Stomach smooth muscle (tissue), 2 donors: ENCODE results near the gene MAEL.
A peak's percentile ranks its signal among the peaks of the same experiment; 100 is the strongest.

Experiments
- H3K27ac ChIP-seq: one replicate; pipeline ENCODE4 v1.7.0; 2013; ENCODE audit warnings: mild to moderate bottlenecking, low read length, inconsistent platforms
- H3K27me3 ChIP-seq, 2 donors: one replicate each; pipeline ENCODE4 v1.7.0; 2013; ENCODE audit warnings: low read length in 2 of 2; ENCODE audit not compliant: insufficient read depth in 2 of 2, control insufficient read depth in 1 of 2
- H3K36me3 ChIP-seq, 2 donors: one replicate each; pipeline ENCODE4 v1.7.0; 2013; ENCODE audit warnings: low read length in 2 of 2; ENCODE audit not compliant: control insufficient read depth in 2 of 2, insufficient read depth in 2 of 2
- H3K4me1 ChIP-seq: one replicate; pipeline ENCODE4 v1.7.0; 2013; ENCODE audit warnings: low read length; ENCODE audit not compliant: control insufficient read depth, insufficient read depth
- H3K4me3 ChIP-seq, 2 donors: one replicate each; pipeline ENCODE4 v1.7.0; 2013; ENCODE audit warnings: low read length in 2 of 2
- H3K9ac ChIP-seq, 2 donors: one replicate each; pipeline ENCODE4 v1.7.0; 2013; ENCODE audit warnings: low read length in 2 of 2, mild to moderate bottlenecking in 1 of 2
- H3K9me3 ChIP-seq, 2 donors: one replicate each; pipeline ENCODE4 v1.7.0; 2013; ENCODE audit warnings: low read length in 2 of 2; ENCODE audit not compliant: control insufficient read depth in 2 of 2
- donor health status: healthy.
- donor health status: Pancreatic carcinoma.

The MAEL gene

DNA sequence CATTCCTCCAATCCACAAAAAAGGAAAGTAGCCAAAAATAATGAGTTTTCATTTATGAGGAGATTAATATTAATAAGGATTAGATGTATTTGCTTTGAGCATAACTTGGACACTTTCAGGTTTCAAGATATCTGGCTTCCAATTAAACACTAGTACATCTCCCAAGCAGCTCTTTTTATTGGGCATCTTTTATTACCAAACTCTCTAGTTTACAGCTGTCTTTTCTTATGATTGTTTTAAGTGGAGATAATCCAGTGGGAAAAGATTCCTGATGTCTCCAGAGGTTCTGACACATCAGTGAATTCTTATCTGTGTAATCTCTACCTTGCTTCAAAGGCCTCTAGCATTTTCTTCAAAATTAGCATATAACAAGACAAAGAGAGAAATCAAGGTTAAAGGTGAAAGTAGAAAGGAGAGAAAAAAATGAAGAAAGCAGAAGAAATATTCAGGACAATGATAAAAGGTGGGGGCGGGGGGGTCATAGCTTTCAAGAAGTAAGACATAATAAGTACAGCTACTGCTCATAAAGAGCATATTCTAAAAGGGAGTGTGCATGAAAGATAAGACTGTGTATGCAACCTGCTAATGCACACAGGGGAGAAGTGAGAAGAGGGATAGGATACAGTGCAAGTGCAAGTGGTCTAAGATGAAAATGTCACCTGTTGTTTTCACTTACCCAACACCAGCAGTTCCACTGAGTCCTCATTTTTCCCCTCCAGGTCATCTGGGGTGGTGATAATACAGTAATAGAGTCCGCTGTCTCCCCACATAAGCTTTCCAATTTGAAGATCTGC, 32.8 kb upstream of the MAEL start:
- peaks cover 0 to 3% of the 10 kb centered on the region in 2 donors for H3K36me3 ChIP-seq
- no peak overlapping the region for H3K4me3 ChIP-seq
- no peaks in the 10 kb centered on the region for H3K4me1 ChIP-seq
- H3K27ac ChIP-seq = no peak overlapping the region
- H3K27me3 ChIP-seq = no peaks in the 10 kb centered on the region
- H3K9me3 ChIP-seq = no peaks in the 10 kb centered on the region
- H3K9ac ChIP-seq = no peak overlapping the region

DNA sequence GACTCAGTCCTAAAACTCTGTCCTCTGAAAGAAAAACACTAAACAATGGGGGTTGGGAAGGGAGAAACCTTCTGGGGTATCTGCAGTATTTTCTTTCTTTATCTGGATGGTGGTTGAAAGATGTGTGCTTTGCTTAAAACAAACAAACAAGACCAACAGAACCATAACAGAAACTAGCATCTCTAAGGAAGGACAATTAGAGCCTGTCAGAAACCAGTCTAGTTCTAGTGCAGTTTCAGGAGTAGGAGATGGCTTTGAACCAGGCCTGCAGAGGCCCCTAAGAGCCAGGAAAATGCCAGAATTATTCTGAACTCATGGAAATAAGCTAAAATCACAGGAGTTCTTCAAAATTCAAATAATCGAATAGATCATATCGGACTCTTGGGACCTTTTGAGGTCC, 32.2 kb upstream of the MAEL start:
- Histone ChIP-seq H3K9me3 (no peaks in the 10 kb centered on the region), H3K27me3 (no peaks in the 10 kb centered on the region), H3K4me1 (no peaks in the 10 kb centered on the region), H3K27ac (no peak overlapping the region), H3K4me3 (no peak overlapping the region), H3K9ac (no peak overlapping the region), H3K36me3 (peaks cover 0 to 3% of the 10 kb centered on the region in 2 donors)

DNA sequence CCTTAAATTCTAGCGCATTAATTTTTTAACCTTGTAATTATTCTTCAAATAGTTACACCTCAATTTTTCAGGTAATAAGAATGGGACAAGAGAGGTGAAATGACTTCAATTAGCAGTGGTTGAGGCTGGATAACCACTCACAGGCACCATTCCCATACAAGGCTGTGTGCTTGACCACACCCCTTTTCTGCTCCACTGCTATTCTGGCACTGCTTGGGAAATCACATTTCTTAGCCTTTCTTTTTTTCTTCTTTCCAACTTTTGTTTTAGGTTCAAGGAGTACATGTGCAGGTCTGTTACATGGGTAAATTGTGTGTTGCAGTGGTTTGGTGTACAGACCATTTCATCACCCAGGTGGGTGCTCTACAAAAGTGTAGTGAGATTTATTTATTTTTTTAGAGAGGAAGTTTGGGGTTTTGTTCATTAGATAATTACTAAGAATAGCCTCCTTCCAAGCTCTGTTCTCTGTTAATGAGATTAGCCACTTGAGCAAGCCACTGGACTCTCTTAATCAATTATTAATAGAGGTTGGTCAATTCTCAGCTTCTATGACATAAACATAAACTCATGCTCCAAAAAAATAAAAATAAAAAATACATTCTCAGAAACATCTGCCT, 28.1 kb upstream of the MAEL start:
- H3K27ac ChIP-seq = no peak overlapping the region
- H3K9me3 ChIP-seq = no peaks in the 10 kb centered on the region
- H3K36me3 ChIP-seq = peaks cover 0 to 3% of the 10 kb centered on the region in 2 donors
- H3K9ac ChIP-seq = no peak overlapping the region
- H3K4me3 ChIP-seq = no peak overlapping the region
- no peaks in the 10 kb centered on the region for H3K4me1 ChIP-seq
- H3K27me3 ChIP-seq = no peaks in the 10 kb centered on the region

DNA sequence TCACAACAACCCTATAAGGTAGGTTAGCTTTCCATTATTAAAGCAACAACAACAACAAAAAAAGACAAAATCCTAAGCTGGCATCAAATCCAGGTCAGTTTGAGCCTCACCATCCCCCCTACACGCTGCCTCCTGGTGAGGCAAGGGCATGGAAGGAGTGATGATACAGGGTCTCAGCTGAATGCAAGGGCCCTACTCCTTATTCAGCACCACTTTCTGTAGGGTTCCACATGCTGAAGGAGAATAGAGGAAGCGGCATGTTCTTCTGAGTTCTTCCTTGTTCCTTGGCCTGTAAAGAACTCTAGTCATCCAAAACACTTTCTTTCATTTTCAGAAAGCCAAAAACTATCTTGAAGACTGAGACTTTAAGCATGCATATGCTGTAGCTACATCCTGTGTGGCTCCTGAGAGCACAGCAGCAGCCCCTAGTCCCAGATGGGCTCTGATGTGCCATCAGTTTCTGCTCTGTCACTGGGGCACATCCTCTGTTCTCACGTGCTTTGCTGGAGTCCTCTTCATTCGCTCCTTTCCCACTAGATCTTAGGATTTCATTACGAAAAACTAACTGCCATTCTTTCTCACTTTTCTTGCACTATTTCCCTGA, 19.9 kb upstream of the MAEL start:
- Histone ChIP-seq H3K36me3 (no peaks in the 10 kb centered on the region), H3K4me3 (no peak overlapping the region), H3K9me3 (no peaks in the 10 kb centered on the region), H3K9ac (no peak overlapping the region), H3K27ac (no peak overlapping the region), H3K27me3 (no peaks in the 10 kb centered on the region), H3K4me1 (peaks cover 3% of the 10 kb centered on the region)

DNA sequence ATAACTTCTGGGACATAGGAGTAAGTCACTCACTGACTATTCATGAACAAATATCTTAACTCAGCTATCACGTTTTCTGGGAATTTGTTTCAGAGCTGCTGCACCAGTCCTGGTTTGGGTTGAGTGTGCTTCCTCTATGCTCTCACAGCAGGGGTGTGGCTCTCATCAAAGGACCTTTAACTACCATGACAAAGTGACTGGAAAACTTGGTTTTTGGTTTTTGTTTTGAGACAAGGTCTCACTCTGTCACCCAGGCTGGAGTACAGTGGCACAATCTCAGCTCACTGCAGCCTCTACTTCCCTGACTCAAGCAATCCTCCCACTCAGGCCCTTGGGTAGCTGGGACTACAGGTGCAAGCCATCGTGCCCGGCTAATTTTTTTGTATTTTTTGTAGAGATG, 17.8 kb upstream of the MAEL start:
- H3K4me1 ChIP-seq = peaks cover 11% of the 10 kb centered on the region
- H3K36me3 ChIP-seq = no peaks in the 10 kb centered on the region
- H3K27me3 ChIP-seq = no peaks in the 10 kb centered on the region
- no peaks in the 10 kb centered on the region for H3K9me3 ChIP-seq
- no peak overlapping the region for H3K27ac ChIP-seq
- H3K4me3 ChIP-seq = no peak overlapping the region
- H3K9ac ChIP-seq = no peak overlapping the region

DNA sequence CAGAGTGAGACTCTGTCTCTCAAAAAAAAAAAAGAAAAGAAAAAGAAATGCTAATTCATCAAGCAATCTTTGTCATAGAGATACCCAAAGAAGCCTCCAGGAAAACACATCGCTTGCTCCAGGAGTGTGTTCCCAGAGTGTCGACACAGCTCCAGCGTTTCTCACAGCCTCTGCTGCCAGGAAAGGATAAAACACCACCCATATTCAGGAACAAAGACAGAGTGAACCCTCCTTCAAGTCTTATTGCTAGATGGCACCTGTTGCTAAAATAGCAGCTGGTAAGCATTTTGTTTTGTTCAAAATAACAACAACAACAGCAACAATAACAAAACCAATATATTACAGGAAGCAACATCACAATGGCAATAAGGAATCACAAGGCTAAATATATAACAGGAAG, 16.9 kb upstream of the MAEL start:
- Histone ChIP-seq H3K27me3 (no peaks in the 10 kb centered on the region), H3K27ac (no peak overlapping the region), H3K36me3 (no peaks in the 10 kb centered on the region), H3K4me3 (no peak overlapping the region), H3K9ac (no peak overlapping the region), H3K9me3 (no peaks in the 10 kb centered on the region), H3K4me1 (peaks cover 14% of the 10 kb centered on the region)

DNA sequence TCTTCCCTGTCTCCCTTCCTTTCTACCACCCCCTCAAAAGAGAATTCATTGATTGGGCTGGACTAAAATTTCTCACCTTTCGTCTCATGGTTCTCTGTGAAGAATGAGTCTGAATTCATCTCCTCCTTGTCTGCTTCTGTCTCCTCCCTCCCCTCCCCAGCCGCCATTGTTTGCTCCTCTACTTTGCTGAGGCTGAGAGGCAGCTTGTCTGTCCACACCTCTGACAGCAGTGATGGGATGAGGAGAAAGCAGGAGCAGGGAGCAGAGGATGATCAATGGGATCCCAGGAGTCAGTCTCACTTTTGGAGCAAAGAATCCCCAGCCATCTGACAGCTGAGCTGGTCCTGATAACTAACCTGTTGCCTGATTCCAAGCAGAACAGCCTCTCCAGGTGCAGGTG, 16.3 kb upstream of the MAEL start:
- Histone ChIP-seq H3K27me3 (no peaks in the 10 kb centered on the region), H3K4me1 (peaks cover 14% of the 10 kb centered on the region), H3K27ac (no peak overlapping the region), H3K4me3 (no peak overlapping the region), H3K9ac (no peak overlapping the region), H3K9me3 (no peaks in the 10 kb centered on the region), H3K36me3 (no peaks in the 10 kb centered on the region)

DNA sequence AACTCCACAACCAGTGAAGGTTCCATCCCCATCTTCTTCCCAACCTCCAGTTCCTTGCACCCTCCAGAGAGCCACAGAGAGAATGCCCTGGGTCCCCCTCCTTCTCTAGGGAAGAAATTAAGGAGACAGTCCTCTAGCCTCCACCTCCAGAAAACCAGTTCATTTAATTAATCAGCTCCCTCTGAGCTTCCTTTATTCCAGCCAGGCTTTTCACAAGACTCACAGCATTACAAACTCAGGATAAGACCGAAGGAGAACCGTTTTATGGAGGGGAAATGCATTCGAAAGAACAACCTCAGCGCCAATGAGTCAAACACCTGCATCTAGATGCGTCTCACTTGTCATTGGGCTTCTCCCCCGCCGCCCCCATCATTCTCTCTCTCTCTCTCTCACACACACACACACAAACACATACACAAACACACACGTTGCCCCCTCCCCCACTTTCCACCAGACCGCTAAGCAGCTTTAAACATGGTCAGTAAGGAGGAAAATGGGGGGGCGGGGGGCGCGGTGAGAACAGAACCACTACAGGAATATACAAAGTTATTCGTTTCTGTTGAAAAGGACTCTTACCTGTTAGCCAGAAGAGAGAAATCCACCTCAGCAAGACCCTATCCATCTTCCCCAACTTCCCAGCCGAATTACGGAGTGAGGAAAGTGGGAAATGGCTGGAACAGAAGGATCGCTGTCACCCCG, 14.3 kb upstream of the MAEL start:
- Histone ChIP-seq H3K27me3 (no peaks in the 10 kb centered on the region), H3K9me3 (no peaks in the 10 kb centered on the region), H3K27ac (peak overlapping the region; percentile 11), H3K4me1 (peaks cover 14% of the 10 kb centered on the region), H3K9ac (peak overlapping the region; percentile 59 to 69), H3K36me3 (no peaks in the 10 kb centered on the region), H3K4me3 (peak overlapping the region; percentile 69 to 79)

DNA sequence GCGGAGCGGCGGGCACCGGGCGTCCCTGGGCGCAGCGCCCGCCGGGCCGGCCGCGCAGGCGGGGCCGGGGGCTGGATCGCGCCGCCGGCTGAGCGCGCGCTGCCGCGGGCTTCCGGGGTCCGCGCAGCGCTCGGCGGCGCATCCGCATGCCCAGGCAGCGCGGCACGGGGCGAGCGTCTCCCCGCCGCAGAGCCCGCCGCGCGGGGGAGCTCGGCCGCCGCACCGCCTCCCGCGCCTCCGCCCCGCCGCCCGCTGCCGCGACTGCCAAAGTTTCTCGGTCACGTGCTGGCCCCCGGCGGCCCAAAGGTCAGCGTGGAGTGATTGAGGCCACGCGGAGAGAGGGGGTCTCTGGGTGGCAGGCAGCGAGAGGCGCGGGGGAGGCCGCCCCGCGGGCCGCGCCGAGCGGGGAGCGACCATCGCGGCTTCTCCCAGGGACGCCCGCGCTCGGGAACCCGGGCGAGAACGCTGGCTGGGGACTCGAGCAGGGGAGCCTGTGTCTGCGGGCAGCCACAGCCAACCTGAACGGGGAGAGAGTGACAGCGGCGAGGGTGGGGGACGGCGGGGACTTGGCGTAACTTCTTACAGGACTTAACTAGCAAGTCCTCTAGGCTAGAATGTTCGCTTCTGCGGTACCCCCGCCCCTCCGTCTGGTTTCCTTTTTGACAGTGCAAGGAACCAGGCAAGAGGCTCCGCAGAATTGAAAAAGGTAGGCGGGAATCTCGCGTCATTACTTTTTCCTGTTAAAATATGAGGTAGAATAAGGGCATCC, 13.5 kb upstream of the MAEL start, which contains the start of gene ILDR2:
TSS of gene ILDR2 (minus strand) at position 180 of the 769 bp plus-strand sequence. CDS start 272 bp downstream, outside the sequence.
- Histone ChIP-seq H3K4me3 (peak within 1 kb of the TSS; percentile 69 to 79), H3K27ac (peak within 1 kb of the TSS; percentile 60), H3K4me1 (peaks cover 14% of the 10 kb centered on the region), H3K9me3 (no peaks in the 10 kb centered on the region), H3K9ac (peak within 1 kb of the TSS; percentile 69 to 76), H3K36me3 (no peaks in the 10 kb centered on the region), H3K27me3 (no peaks in the 10 kb centered on the region)

DNA sequence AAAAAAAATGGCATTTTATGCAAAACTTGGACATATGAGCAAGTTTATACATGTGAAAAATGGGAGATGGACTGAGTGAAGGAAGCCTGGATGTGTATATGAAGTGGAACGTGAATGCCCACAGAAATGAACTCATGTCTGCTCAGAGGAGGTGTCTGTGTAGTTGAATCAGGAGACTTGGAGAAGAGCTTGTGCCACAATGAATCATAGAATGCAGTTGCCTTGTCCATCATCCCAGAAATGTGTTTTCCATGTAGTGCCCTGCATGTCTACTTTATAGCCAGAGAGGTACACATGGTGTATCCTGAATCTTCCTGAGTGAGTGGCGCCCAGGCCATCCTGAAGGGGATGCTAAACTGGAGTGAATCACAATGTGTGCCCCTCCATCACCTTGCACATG, 11.1 kb upstream of the MAEL start:
- Histone ChIP-seq H3K27me3 (no peaks in the 10 kb centered on the region), H3K4me1 (peaks cover 14% of the 10 kb centered on the region), H3K4me3 (no peak overlapping the region), H3K36me3 (no peaks in the 10 kb centered on the region), H3K9ac (no peak overlapping the region), H3K27ac (no peak overlapping the region), H3K9me3 (no peaks in the 10 kb centered on the region)
